Measurements from ENCODE around the gene TMEM117. TPM values are rescaled to one million over a fixed set of nuclear protein-coding genes. Genes with fewer than 3 reads are reported as not detected.

The TMEM117 gene
- total and polyA plus RNA-seq, 2 donors from 2014 or later: 5.9 to 6.0 TPM

DNA sequence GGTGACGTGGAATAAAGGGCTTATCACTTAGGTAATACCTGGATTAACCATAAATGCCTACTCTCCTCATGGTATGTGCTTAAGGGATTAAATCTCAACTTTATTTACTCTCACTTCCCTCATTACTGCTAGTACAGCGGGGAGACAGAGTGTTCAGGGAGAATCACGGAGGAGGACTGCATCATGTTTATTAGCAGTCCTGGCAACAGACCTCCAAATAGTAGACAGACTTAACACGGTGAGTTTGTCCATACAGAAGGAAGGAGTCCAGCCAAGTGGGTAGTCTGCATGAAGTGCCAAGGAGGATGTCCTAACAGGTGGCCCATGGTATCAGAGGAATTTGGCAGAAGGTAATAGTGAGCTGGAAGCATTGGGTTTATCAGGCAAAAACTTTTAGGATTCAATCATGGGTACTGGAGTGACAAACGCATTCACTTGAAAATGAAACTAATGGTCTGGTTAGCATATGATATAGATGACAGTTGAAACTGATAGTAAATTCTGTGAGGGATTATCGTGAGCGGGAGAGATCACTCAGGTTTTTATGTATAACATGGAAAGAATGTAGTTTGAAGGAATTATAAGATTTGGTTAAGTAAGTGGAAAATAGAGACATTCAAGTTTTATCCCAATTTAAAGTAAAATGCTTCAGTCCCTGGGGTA, 471.8 kb downstream of the TMEM117 start:
- no peaks in the 10 kb centered on the region for H3K4me1 ChIP-seq (ENCODE audit: control insufficient read depth in 2 of 3, insufficient read depth in 2 of 3, low read depth in 1 of 3, low read length in 3 of 3)
- intact Hi-C loops (cut with DNase I): no loop called here
- no peaks in the 10 kb centered on the region for H3K36me3 ChIP-seq (ENCODE audit: control insufficient read depth in 2 of 3, insufficient read depth in 3 of 3, low read length in 3 of 3)
- no peak overlapping the region for H3K9ac ChIP-seq (ENCODE audit: low read length in 3 of 3)
- H3K27ac ChIP-seq (ENCODE audit: low read depth in 2 of 2, low read length in 2 of 2): no peak overlapping the region
- H3K9me3 ChIP-seq (ENCODE audit: control insufficient read depth in 2 of 3, insufficient read depth in 1 of 3, low read length in 3 of 3): peaks cover 0 to 15% (median 0%) of the 10 kb centered on the region in 3 donors
- TF ChIP-seq, protein P1, sequence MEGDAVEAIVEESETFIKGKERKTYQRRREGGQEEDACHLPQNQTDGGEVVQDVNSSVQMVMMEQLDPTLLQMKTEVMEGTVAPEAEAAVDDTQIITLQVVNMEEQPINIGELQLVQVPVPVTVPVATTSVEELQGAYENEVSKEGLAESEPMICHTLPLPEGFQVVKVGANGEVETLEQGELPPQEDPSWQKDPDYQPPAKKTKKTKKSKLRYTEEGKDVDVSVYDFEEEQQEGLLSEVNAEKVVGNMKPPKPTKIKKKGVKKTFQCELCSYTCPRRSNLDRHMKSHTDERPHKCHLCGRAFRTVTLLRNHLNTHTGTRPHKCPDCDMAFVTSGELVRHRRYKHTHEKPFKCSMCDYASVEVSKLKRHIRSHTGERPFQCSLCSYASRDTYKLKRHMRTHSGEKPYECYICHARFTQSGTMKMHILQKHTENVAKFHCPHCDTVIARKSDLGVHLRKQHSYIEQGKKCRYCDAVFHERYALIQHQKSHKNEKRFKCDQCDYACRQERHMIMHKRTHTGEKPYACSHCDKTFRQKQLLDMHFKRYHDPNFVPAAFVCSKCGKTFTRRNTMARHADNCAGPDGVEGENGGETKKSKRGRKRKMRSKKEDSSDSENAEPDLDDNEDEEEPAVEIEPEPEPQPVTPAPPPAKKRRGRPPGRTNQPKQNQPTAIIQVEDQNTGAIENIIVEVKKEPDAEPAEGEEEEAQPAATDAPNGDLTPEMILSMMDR (IDR thresholded peaks at IDR 0.05; ENCODE audit: borderline replicate concordance, extremely low read depth, insufficient read depth): no peak
- DNase-seq (no peak), FAIRE-seq (no peak)
- H3K4me3 ChIP-seq (ENCODE audit: low read length in 3 of 3): no peak overlapping the region
- no peaks in the 10 kb centered on the region for H3K27me3 ChIP-seq (ENCODE audit: control insufficient read depth, insufficient read depth, low read length)

- H3K4me3 ChIP-seq (ENCODE audit: low read length in 3 of 3): no peak overlapping the region
- FAIRE-seq (no peak), DNase-seq (no peak)
- TF ChIP-seq, protein P1 (IDR thresholded peaks at IDR 0.05; ENCODE audit: borderline replicate concordance, extremely low read depth, insufficient read depth): no peak
- H3K36me3 ChIP-seq (ENCODE audit: control insufficient read depth in 2 of 3, insufficient read depth in 3 of 3, low read length in 3 of 3): no peaks in the 10 kb centered on the region
- no peaks in the 10 kb centered on the region for H3K27me3 ChIP-seq (ENCODE audit: control insufficient read depth, insufficient read depth, low read length)
- intact Hi-C loops (cut with DNase I): no loop called here
- H3K9me3 ChIP-seq (ENCODE audit: control insufficient read depth in 2 of 3, insufficient read depth in 1 of 3, low read length in 3 of 3): peaks cover 0 to 11% (median 0%) of the 10 kb centered on the region in 3 donors
- no peak overlapping the region for H3K27ac ChIP-seq (ENCODE audit: low read depth in 2 of 2, low read length in 2 of 2)
- no peaks in the 10 kb centered on the region for H3K4me1 ChIP-seq (ENCODE audit: control insufficient read depth in 2 of 3, insufficient read depth in 2 of 3, low read depth in 1 of 3, low read length in 3 of 3)
- H3K9ac ChIP-seq (ENCODE audit: low read length in 3 of 3): no peak overlapping the region
Observed at GRCh38 chr12:44313188-44313587, 477.3 kb downstream of the TMEM117 start.

DNA sequence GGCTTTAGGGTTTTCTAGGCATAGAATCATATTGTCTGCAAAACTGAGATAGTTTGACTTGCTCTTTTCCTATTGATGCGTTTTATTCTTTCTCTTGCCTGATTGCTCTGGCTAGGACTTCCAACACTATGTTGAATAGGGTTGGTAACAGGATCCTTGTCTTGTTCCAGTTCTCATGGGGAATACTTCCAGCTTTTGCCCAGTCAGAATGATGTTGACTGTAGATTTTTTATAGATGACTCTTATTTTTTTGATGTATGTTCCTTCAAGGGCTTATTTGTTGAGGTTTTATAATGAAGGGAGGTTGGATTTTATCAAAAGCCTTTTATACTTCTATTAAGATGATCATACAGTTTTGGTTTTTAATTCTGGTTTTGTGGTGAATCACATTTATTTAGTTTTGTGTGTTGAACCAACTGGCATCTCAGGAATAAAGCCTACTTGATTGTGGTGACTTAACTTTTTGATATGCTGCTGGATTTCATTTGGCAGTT, 478.2 kb downstream of the TMEM117 start:
- H3K4me3 ChIP-seq (ENCODE audit: low read length in 3 of 3): no peak overlapping the region
- peaks cover 0 to 11% (median 0%) of the 10 kb centered on the region in 3 donors for H3K9me3 ChIP-seq (ENCODE audit: control insufficient read depth in 2 of 3, insufficient read depth in 1 of 3, low read length in 3 of 3)
- H3K27me3 ChIP-seq (ENCODE audit: control insufficient read depth, insufficient read depth, low read length): no peaks in the 10 kb centered on the region
- no peaks in the 10 kb centered on the region for H3K36me3 ChIP-seq (ENCODE audit: control insufficient read depth in 2 of 3, insufficient read depth in 3 of 3, low read length in 3 of 3)
- TF ChIP-seq, protein P1 (IDR thresholded peaks at IDR 0.05; ENCODE audit: borderline replicate concordance, extremely low read depth, insufficient read depth): no peak
- intact Hi-C loops (cut with DNase I): no loop called here
- H3K27ac ChIP-seq (ENCODE audit: low read depth in 2 of 2, low read length in 2 of 2): no peak overlapping the region
- no peak for FAIRE-seq
- no peak for DNase-seq
- H3K9ac ChIP-seq (ENCODE audit: low read length in 3 of 3): no peak overlapping the region
- no peaks in the 10 kb centered on the region for H3K4me1 ChIP-seq (ENCODE audit: control insufficient read depth in 2 of 3, insufficient read depth in 2 of 3, low read depth in 1 of 3, low read length in 3 of 3)

All from kidney (tissue), 14 donors.